GM19452 (cell line): Measurements from ENCODE around the gene TMEM205.

ENCODE experiments used
- ATAC-seq: cut with Tn5 transposase; IDR thresholded peaks from one replicate; pipeline ENCODE4 v1.9.1; 2021; ENCODE audit not compliant: unreplicated experiment

Gene TMEM205

GRCh38 chr19:11304936-11305335 lies 41.1 kb downstream of the TMEM205 start:
- ATAC-seq, result no peak

DNA sequence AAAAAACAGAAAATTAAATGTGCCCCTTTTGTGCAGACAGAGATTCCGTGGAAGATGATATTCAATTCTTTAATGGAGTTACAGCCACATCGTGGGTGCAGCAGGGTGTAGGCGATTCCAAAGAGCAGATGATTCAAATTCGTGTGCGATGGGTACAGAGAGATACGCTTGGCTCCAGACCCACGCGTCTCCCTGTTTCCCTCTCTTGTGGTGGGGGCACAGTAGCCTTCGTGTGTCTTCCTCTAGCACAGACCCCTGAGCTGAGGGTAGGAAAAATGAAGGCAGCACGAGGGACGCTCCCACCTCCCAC lies 45.3 kb downstream of the TMEM205 start:
- no peak for ATAC-seq

GRCh38 chr19:11299946-11300810 lies 45.9 kb downstream of the TMEM205 start:
- no peak for ATAC-seq

- ATAC-seq, result no peak
Observed at GRCh38 chr19:11296264-11296663, 49.8 kb downstream of the TMEM205 start.

GRCh38 chr19:11295665-11296245 lies 50.3 kb downstream of the TMEM205 start, which contains the start of gene TSPAN16:
Gene TSPAN16, plus strand, starts transcription at chr19:11296160. Its CDS starts 138 bp downstream, at chr19:11296298.
- ATAC-seq, result no peak

GRCh38 chr19:11295180-11295579 lies 50.9 kb downstream of the TMEM205 start:
- no peak for ATAC-seq

DNA sequence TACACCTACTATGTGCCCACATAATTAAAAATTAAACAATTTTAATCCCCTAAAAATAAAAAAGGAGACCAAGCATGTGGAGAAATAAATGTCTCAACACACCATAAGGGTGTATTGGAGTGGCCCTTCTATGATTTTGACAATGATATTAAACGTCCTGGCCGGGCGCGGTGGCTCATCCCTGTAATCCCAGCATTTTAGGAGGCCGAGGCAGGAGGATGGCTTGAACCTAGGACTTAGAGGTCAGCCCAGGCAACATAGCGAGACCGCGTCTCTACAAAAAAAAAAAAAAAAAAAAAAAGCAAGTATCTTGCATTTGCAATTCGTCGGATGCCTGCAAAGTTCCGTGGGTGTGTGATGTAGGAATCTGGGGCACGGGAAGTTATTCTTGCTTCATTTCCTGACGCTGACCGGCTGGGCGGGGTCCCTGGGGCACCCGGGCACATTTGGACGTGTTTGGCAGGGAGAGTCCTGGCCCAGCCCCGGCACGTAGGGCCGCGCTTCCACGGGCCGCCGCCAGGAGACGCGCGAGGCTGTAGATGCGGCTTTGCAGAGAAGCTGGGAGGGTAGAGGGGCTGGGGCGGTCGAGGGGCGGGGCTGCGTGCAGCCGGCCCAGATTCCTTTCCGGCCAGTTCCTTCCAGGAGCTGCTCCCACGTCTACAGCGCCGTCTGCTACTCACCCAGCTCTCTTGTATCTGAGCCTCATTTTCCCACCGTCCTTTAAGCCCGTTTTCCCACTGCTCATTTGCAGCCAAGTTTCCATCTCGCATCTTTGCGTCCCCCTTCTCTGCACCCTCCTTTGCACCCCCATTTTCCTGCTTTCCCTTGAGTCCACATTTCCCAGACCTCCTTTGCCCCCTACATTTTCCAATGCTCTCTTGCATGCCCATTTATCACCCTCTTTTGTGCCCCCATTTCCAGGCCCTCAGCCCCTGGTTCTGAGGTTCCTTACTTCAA lies 52.4 kb downstream of the TMEM205 start:
- no peak for ATAC-seq
